Esophagus muscularis mucosa (tissue), 4 donors: ENCODE results near the gene CDH22. TPM values are rescaled to one million over a fixed set of nuclear protein-coding genes. Genes with fewer than 3 reads are reported as not detected.

Experiments used
- DNase-seq: peaks from one replicate; pipeline ENCODE4 v3.0.0-alpha.2; 2017; ENCODE audit errors: extremely low spot score
- H3K27ac ChIP-seq, 4 donors: fragments of 200-600 bp; sonication (generic); replicated peaks in 1 of 4; 1 replicate in 3 of 4; 2 replicates in 1 of 4; pipeline ENCODE4 v1.5.1; 2016 to 2019; ENCODE audit warnings: mild to moderate bottlenecking in 1 of 4
- H3K27me3 ChIP-seq, 4 donors: fragments of 200-600 bp; sonication (generic); one replicate each; pipeline versions ENCODE4 v1.5.1 to v1.6.0; 2016 to 2019
- H3K36me3 ChIP-seq, 4 donors: fragments of 200-600 bp; sonication (generic); one replicate each; pipeline ENCODE4 v1.5.1; 2016 to 2019
- H3K4me1 ChIP-seq, 4 donors: fragments of 200-600 bp; sonication (generic); one replicate each; pipeline ENCODE4 v1.5.1; 2016 to 2019
- H3K4me3 ChIP-seq, 4 donors: fragments of 200-600 bp; sonication (generic); 1 replicate in 2 of 4; 2 replicates in 2 of 4; pipeline ENCODE4 v1.5.1; 2016 to 2019; ENCODE audit warnings: mild to moderate bottlenecking in 4 of 4, moderate library complexity in 1 of 4
- H3K9me3 ChIP-seq, 4 donors: fragments of 200-600 bp; sonication (generic); 1 replicate in 3 of 4; 2 replicates in 1 of 4; pipeline ENCODE4 v1.5.1; 2016 to 2019
- CTCF ChIP-seq, 3 experiments: fragments of 200-600 bp in 2 of 3; fragments of 450-650 bp in 1 of 3; sonication (generic) in 2 of 3; IDR thresholded peaks; one replicate each; pipeline ENCODE4 v1.5.1; 2017 to 2019; ENCODE audit warnings: antibody characterized with exemption in 3 of 3, mild to moderate bottlenecking in 2 of 3, moderate library complexity in 1 of 3
- EP300 ChIP-seq: sonication (generic); formaldehyde crosslinking; IDR thresholded peaks from one replicate; pipeline ENCODE4 v1.6.1; 2017; ENCODE audit warnings: antibody characterized with exemption
- POLR2A ChIP-seq: fragments of 450-650 bp; IDR thresholded peaks from one replicate; pipeline ENCODE4 v1.6.1; 2017; ENCODE audit warnings: antibody characterized with exemption, moderate library complexity, mild to moderate bottlenecking, low read depth
- POLR2AphosphoS5 ChIP-seq, 2 donors: sonication (generic); formaldehyde crosslinking; IDR thresholded peaks; one replicate each; pipeline ENCODE4 v1.6.1; 2017; ENCODE audit warnings: antibody characterized with exemption in 2 of 2
- WGBS: methylation state at CpG from one replicate; pipeline ENCODE4 v1.1.5; 2018; 5-methylcytosine and 5-hydroxymethylcytosine counted together
- intact Hi-C: fragments of 100-400 bp; cut with DNase I; formaldehyde crosslinking; loops from one replicate; pipeline ENCODE4 v1.15.1; 2023
- total RNA-seq, 4 donors: library from RNA; depleted of rRNA; stranded (reverse); fragments of >200 nt; gene quantifications; one replicate each; pipeline versions ENCODE4 v1.1.0 to v1.2.1, GENCODE V29; 2016

The CDH22 gene
- total RNA-seq, 4 donors from 2014 or later, result 0.17 to 0.69 (median 0.42) TPM; not detected in 1

- no peak for DNase-seq
- H3K4me3 ChIP-seq, result no peak overlapping the region
- H3K36me3 ChIP-seq, result no peaks in the 10 kb centered on the region
- WGBS, result 65% methylated on average over 6 of the region's 8 CpGs
- H3K27ac ChIP-seq, result no peak overlapping the region
- H3K9me3 ChIP-seq, result no peaks in the 10 kb centered on the region
- intact Hi-C loops, result no loop called here
- TF ChIP-seq POLR2A (no peak), POLR2AphosphoS5 (IDR thresholded peaks at IDR 0.05) (no peak), EP300 (no peak), CTCF (IDR thresholded peaks at IDR 0.05) (no peak)
- H3K4me1 ChIP-seq, result no peaks in the 10 kb centered on the region
- H3K27me3 ChIP-seq, result peaks cover 0 to 65% (median 4%) of the 10 kb centered on the region in 4 donors
Measured at GRCh38 chr20:46144432-46145025, 163.8 kb downstream of the CDH22 start.

GRCh38 chr20:46142124-46142523 is 166.2 kb downstream of the CDH22 start:
- Histone ChIP-seq H3K4me3 (no peak overlapping the region), H3K36me3 (no peaks in the 10 kb centered on the region), H3K4me1 (no peaks in the 10 kb centered on the region), H3K27ac (no peak overlapping the region), H3K9me3 (no peaks in the 10 kb centered on the region), H3K27me3 (peaks cover 0 to 86% (median 6%) of the 10 kb centered on the region in 4 donors)
- 27% methylated on average over 5 of the region's 5 CpGs for WGBS
- intact Hi-C loops, result no loop called here
- TF ChIP-seq POLR2A (no peak), CTCF (IDR thresholded peaks at IDR 0.05) (no peak), EP300 (no peak), POLR2AphosphoS5 (IDR thresholded peaks at IDR 0.05) (no peak)
- no peak for DNase-seq

GRCh38 chr20:46139908-46140482 is 168.3 kb downstream of the CDH22 start:
- H3K27me3 ChIP-seq, result peaks cover 0 to 91% (median 8%) of the 10 kb centered on the region in 4 donors
- no peak overlapping the region for H3K4me3 ChIP-seq
- H3K4me1 ChIP-seq, result no peaks in the 10 kb centered on the region
- DNase-seq, result no peak
- 56% methylated on average over 5 of the region's 5 CpGs for WGBS
- intact Hi-C loops, result no loop called here
- no peaks in the 10 kb centered on the region for H3K36me3 ChIP-seq
- H3K27ac ChIP-seq, result no peak overlapping the region
- TF ChIP-seq CTCF (IDR thresholded peaks at IDR 0.05) (no peak), POLR2AphosphoS5 (IDR thresholded peaks at IDR 0.05) (no peak), EP300 (no peak), POLR2A (no peak)
- no peaks in the 10 kb centered on the region for H3K9me3 ChIP-seq

- 45% methylated on average over 4 of the region's 8 CpGs for WGBS
- Histone ChIP-seq H3K4me3 (no peak overlapping the region), H3K27me3 (peaks cover 0 to 94% (median 8%) of the 10 kb centered on the region in 4 donors), H3K9me3 (no peaks in the 10 kb centered on the region), H3K36me3 (no peaks in the 10 kb centered on the region), H3K4me1 (no peaks in the 10 kb centered on the region), H3K27ac (no peak overlapping the region)
- TF ChIP-seq POLR2AphosphoS5 (IDR thresholded peaks at IDR 0.05) (no peak), CTCF (IDR thresholded peaks at IDR 0.05) (no peak), EP300 (no peak), POLR2A (no peak)
- intact Hi-C loops, result no loop called here
- DNase-seq, result no peak
Measured at GRCh38 chr20:46139266-46139889, 168.9 kb downstream of the CDH22 start.
